A673 (cell line): ENCODE data around the gene STARD5. TPM values are rescaled to one million over a fixed set of nuclear protein-coding genes. Genes with fewer than 3 reads are reported as not detected.

ENCODE experiments used
- BruUV-seq: library from RNA; stranded (reverse); fragments of 400-500 nt; replicated peaks from 2 replicates; lab custom pipeline; 2021; lab: Mats Ljungman, UMichigan
- CTCF ChIA-PET: fragments of 300-600 bp; sonication (Branson Sonifier 250); formaldehyde crosslinking; loops from one replicate; lab custom pipeline; 2022; ENCODE audit warnings: antibody characterized with exemption; lab: Charles Lee
- POLR2A ChIA-PET: fragments of 300-600 bp; sonication (Branson Sonifier 250); formaldehyde crosslinking; loops from one replicate; lab custom pipeline; 2022; ENCODE audit warnings: antibody characterized with exemption; ENCODE audit not compliant: low non-redundant PET; lab: Charles Lee
- DNase-seq: peaks from one replicate; pipeline ENCODE4 v3.0.0-alpha.2; 2015; ENCODE audit warnings: low spot score
- H3K27ac ChIP-seq: fragments of 200-600 bp; sonication (generic); 2 replicates; pipeline ENCODE4 v1.5.1; 2016; ENCODE audit warnings: mixed run types, low read depth, mild to moderate bottlenecking, mixed read lengths, antibody characterized with exemption, low read length; ENCODE audit not compliant: poor library complexity, severe bottlenecking
- H3K27me3 ChIP-seq: fragments of 200-600 bp; sonication (generic); replicated peaks from 2 replicates; pipeline ENCODE4 v1.6.1; 2017; ENCODE audit warnings: mixed run types, low read depth, mild to moderate bottlenecking, mixed read lengths, antibody characterized with exemption, low read length; ENCODE audit not compliant: insufficient read depth, poor library complexity
- H3K36me3 ChIP-seq: fragments of 200-600 bp; sonication (generic); 2 replicates; pipeline ENCODE4 v1.6.1; 2016; ENCODE audit warnings: mixed run types, mild to moderate bottlenecking, mixed read lengths, antibody characterized with exemption, low read length; ENCODE audit not compliant: insufficient read depth, poor library complexity, severe bottlenecking
- H3K4me1 ChIP-seq: fragments of 200-600 bp; sonication (generic); 2 replicates; pipeline ENCODE4 v1.6.1; 2017; ENCODE audit warnings: mixed run types, mild to moderate bottlenecking, mixed read lengths, antibody characterized with exemption, low read length; ENCODE audit not compliant: insufficient read depth, poor library complexity, severe bottlenecking
- H3K4me3 ChIP-seq: fragments of 200-600 bp; sonication (generic); 2 replicates; pipeline ENCODE4 v1.5.1; 2016; ENCODE audit warnings: low read depth, mixed run types, mild to moderate bottlenecking, mixed read lengths, low read length; ENCODE audit not compliant: poor library complexity, severe bottlenecking
- H3K9me3 ChIP-seq: fragments of 200-600 bp; sonication (generic); 2 replicates; pipeline ENCODE4 v1.6.1; 2016; ENCODE audit warnings: mixed run types, low read depth, mild to moderate bottlenecking, mixed read lengths, antibody characterized with exemption, low read length; ENCODE audit not compliant: poor library complexity, severe bottlenecking
- CTCF ChIP-seq: fragments of 300-800, 200-600 bp; sonication (generic); conservative IDR thresholded peaks from 2 replicates; pipeline ENCODE4 v1.5.1; 2017; ENCODE audit warnings: low read depth, mild to moderate bottlenecking, antibody characterized with exemption, low read length, moderate library complexity, mixed read lengths
- EZH2 ChIP-seq: fragments of 200-600 bp; sonication (generic); IDR thresholded peaks from 2 replicates; pipeline ENCODE4 v1.6.1; 2017; ENCODE audit warnings: borderline replicate concordance, low read depth, mild to moderate bottlenecking, mixed read lengths, antibody characterized with exemption, low read length; ENCODE audit not compliant: poor library complexity, severe bottlenecking
- intact Hi-C: fragments of 100-400 bp; cut with micrococcal nuclease; formaldehyde crosslinking; loops from one replicate; pipeline ENCODE4 v1.10.0; 2022; ENCODE audit not compliant: unreplicated experiment
- total RNA-seq: library from RNA; stranded (reverse); gene quantifications from 2 replicates; pipeline ENCODE4 v1.2.3, GENCODE V29; 2021

The STARD5 gene
- total RNA-seq, 1 experiment from 2014 or later = 0.54 TPM

GRCh38 chr15:81270781-81271491 lies 53.0 kb downstream of the STARD5 start:
- no TSS peak for BruUV-seq
- Histone ChIP-seq H3K4me3 (no peak overlapping the region), H3K27me3 (no peaks in the 10 kb centered on the region), H3K4me1 (no peaks in the 10 kb centered on the region), H3K9me3 (no peaks in the 10 kb centered on the region), H3K36me3 (no peaks in the 10 kb centered on the region), H3K27ac (no peak overlapping the region)
- CTCF ChIA-PET = no interaction called here
- no peak for TF ChIP-seq CTCF
- TF ChIP-seq EZH2 = no peak
- DNase-seq = peak; percentile 43
- POLR2A ChIA-PET = no interaction called here
- intact Hi-C loops = loop anchor here (5.0 to 10.0 kb wide), 2 partner anchors 204 to 921 kb away; no protein-coding TSS in a partner anchor

- H3K4me1 ChIP-seq = no peaks in the 10 kb centered on the region
- intact Hi-C loops = loop anchor here (5.0 to 10.0 kb wide), 2 partner anchors 205 to 922 kb away; no protein-coding TSS in a partner anchor
- H3K9me3 ChIP-seq = no peaks in the 10 kb centered on the region
- DNase-seq = no peak
- no peak overlapping the region for H3K27ac ChIP-seq
- no peak overlapping the region for H3K4me3 ChIP-seq
- H3K36me3 ChIP-seq = no peaks in the 10 kb centered on the region
- no TSS peak for BruUV-seq
- H3K27me3 ChIP-seq = no peaks in the 10 kb centered on the region
- POLR2A ChIA-PET = no interaction called here
- CTCF ChIA-PET = no interaction called here
- TF ChIP-seq CTCF (no peak), EZH2 (no peak)
Observed at GRCh38 chr15:81270188-81270587, 53.8 kb downstream of the STARD5 start.

- H3K27me3 ChIP-seq = no peaks in the 10 kb centered on the region
- H3K4me3 ChIP-seq = no peak overlapping the region
- ChIA-PET POLR2A (interaction anchor here (0.5 kb wide), 1 partner anchor 17 kb away, joined by 5 read pairs; no protein-coding TSS in a partner anchor), CTCF (no interaction called here)
- H3K27ac ChIP-seq = no peak overlapping the region
- intact Hi-C loops = loop anchor here (5.0 kb wide), 2 partner anchors 277 to 812 kb away; no protein-coding TSS in a partner anchor
- peak; percentile 52 for DNase-seq
- H3K9me3 ChIP-seq = no peaks in the 10 kb centered on the region
- TF ChIP-seq EZH2 (no peak), CTCF (no peak)
- no TSS peak for BruUV-seq
- no peaks in the 10 kb centered on the region for H3K36me3 ChIP-seq
- H3K4me1 ChIP-seq = no peaks in the 10 kb centered on the region
Observed at GRCh38 chr15:81268881-81269601, 54.9 kb downstream of the STARD5 start.
